Dedifferentiated amniotic fluid mesenchymal stem cell (primary cell): Measurements from ENCODE around the gene CMSS1.
A peak's percentile ranks its signal among the peaks of the same experiment; 100 is the strongest.

Experiments
- DNase-seq: peaks from one replicate; pipeline ENCODE4 v3.0.0-alpha.2; 2016; ENCODE audit errors: extremely low spot score

Gene CMSS1

GRCh38 chr3:99958222-99958912 is 140.7 kb downstream of the CMSS1 start:
- no peak for DNase-seq

- no peak for DNase-seq
Measured at GRCh38 chr3:99960123-99960878, 142.6 kb downstream of the CMSS1 start.

GRCh38 chr3:99960941-99961340 is 143.3 kb downstream of the CMSS1 start:
- no peak for DNase-seq

GRCh38 chr3:99961756-99962515 is 144.3 kb downstream of the CMSS1 start:
- DNase-seq: no peak

GRCh38 chr3:99962703-99963102 is 145.0 kb downstream of the CMSS1 start:
- peak; percentile 56 for DNase-seq

GRCh38 chr3:99965077-99965476 is 147.4 kb downstream of the CMSS1 start:
- no peak for DNase-seq

- no peak for DNase-seq
Measured at GRCh38 chr3:99965681-99966408, 148.2 kb downstream of the CMSS1 start.

- DNase-seq: peak; percentile 61
Measured at GRCh38 chr3:99966662-99967416, 149.2 kb downstream of the CMSS1 start.

GRCh38 chr3:99967796-99968195 is 150.1 kb downstream of the CMSS1 start:
- DNase-seq: no peak

- DNase-seq: no peak
Measured at GRCh38 chr3:99969136-99969535, 151.5 kb downstream of the CMSS1 start.

- no peak for DNase-seq
Measured at GRCh38 chr3:99970198-99970597, 152.5 kb downstream of the CMSS1 start.

GRCh38 chr3:99971761-99972160 is 154.1 kb downstream of the CMSS1 start:
- DNase-seq: no peak

- DNase-seq: no peak
Measured at GRCh38 chr3:99972380-99973104, 154.9 kb downstream of the CMSS1 start.

GRCh38 chr3:99974989-99975388 is 157.3 kb downstream of the CMSS1 start:
- DNase-seq: no peak

GRCh38 chr3:99976584-99976983 is 158.9 kb downstream of the CMSS1 start:
- no peak for DNase-seq

GRCh38 chr3:99978221-99978620 is 160.6 kb downstream of the CMSS1 start:
- no peak for DNase-seq

- DNase-seq: no peak
Measured at GRCh38 chr3:99980606-99981005, 162.9 kb downstream of the CMSS1 start.

GRCh38 chr3:99981138-99981537 is 163.5 kb downstream of the CMSS1 start:
- DNase-seq: no peak

- DNase-seq: no peak
Measured at GRCh38 chr3:99982650-99983049, 165.0 kb downstream of the CMSS1 start.

- no peak for DNase-seq
Measured at GRCh38 chr3:99984139-99984538, 166.5 kb downstream of the CMSS1 start.

GRCh38 chr3:99984668-99985067 is 167.0 kb downstream of the CMSS1 start:
- no peak for DNase-seq
